Right cardiac atrium (tissue), 5 donors: ENCODE measurements around the gene AANAT. TPM values are rescaled to one million over a fixed set of nuclear protein-coding genes. Genes with fewer than 3 reads are reported as not detected.
"Not testable (repeated sequence)": the region's sequence is repeated elsewhere in the genome, so short reads cannot be mapped to it uniquely, and the experiment has no call there.

ENCODE experiments used
- ATAC-seq, 2 donors: fragments of 200-7000 bp; cut with Tn5 transposase; one replicate each; pipeline versions ENCODE4 v1.8.0 to v1.9.1; 2020; ENCODE audit warnings: moderate library complexity in 2 of 2, mild to moderate bottlenecking in 1 of 2
- DNase-seq, 3 donors: peaks; one replicate each; pipeline ENCODE4 v3.0.0-alpha.2; 2020
- H3K27ac ChIP-seq: one replicate; pipeline ENCODE4 v1.5.1; 2013; ENCODE audit warnings: mild to moderate bottlenecking, low read length, control low read depth, moderate library complexity
- H3K27me3 ChIP-seq: one replicate; pipeline ENCODE4 v1.6.1; 2013; ENCODE audit not compliant: control insufficient read depth, insufficient read depth
- H3K4me1 ChIP-seq: one replicate; pipeline ENCODE4 v1.6.1; 2013; ENCODE audit warnings: low read length; ENCODE audit not compliant: control insufficient read depth, insufficient read depth
- H3K4me3 ChIP-seq: one replicate; pipeline ENCODE4 v1.5.1; 2013; ENCODE audit warnings: low read length, control low read depth
- H3K9me3 ChIP-seq: one replicate; pipeline ENCODE4 v1.6.1; 2013; ENCODE audit warnings: low read length; ENCODE audit not compliant: control insufficient read depth
- WGBS: extraction: QIAGEN DNeasy Blood & Tissue Kit; methylation state at CpG from one replicate; pipeline ENCODE4 v1.1.7; 2013; 5-methylcytosine and 5-hydroxymethylcytosine counted together
- intact Hi-C, 4 donors: fragments of 100-400 bp; cut with DNase I; formaldehyde crosslinking; loops; one replicate each; pipeline versions ENCODE4 v1.11.0 to v1.14.0; 2022 to 2023
- polyA plus RNA-seq: library from polyadenylated mRNA; stranded (reverse); fragments of 200-250 nt; gene quantifications from one replicate; pipeline ENCODE4 v1.2.3, GENCODE V29; 2013
- total RNA-seq, 4 donors: library from RNA; stranded (reverse); fragmentation: NEBNext Ultra II Directional; extraction: Animal tissue kit (Norgen Biotek cat#: 25700); gene quantifications; one replicate each; pipeline ENCODE4 v1.2.1, GENCODE V29; 2021
- donor health status: healthy with polysubstance abuse.
- donor health status: DM: no; HTN: yes; CAD: no.
- donor health status: DM: no; HTN: no; CAD: no.
- donor health status: DM: no; HTN: yes; CAD: no; lungs with severe emphysema.
- donor health status: DM: yes; HTN: yes; CAD: no.

The AANAT gene
- total and polyA plus RNA-seq, 5 donors, result not detected

DNA sequence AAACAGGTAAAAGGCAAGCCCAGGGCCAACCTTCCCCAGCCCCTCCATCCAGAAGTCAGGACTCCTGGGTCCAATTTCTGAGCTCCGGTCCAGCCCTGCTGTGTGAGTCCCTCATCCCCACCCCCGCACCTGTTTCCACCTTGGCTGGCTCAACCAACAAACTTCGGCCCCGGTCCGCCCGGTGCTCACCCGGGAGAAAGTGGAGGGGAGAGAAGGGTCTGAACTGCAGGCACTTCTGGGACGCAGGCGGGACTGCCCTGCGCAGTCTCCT is 33.3 kb downstream of the AANAT start:
- intact Hi-C loops, result loop anchor here in 1 of 4 donors (10.0 kb wide), 1 partner anchor 196 kb away; the partner anchor contains the start of gene QRICH2
- H3K27ac ChIP-seq, result peak overlapping the region; percentile 74
- DNase-seq (no peak), ATAC-seq (no peak)
- 27% methylated on average over 10 of the region's 10 CpGs for WGBS
- H3K4me1 ChIP-seq, result peaks cover 23% of the 10 kb centered on the region
- H3K4me3 ChIP-seq, result peak overlapping the region; percentile 82
- no peaks in the 10 kb centered on the region for H3K27me3 ChIP-seq
- no peaks in the 10 kb centered on the region for H3K9me3 ChIP-seq

DNA sequence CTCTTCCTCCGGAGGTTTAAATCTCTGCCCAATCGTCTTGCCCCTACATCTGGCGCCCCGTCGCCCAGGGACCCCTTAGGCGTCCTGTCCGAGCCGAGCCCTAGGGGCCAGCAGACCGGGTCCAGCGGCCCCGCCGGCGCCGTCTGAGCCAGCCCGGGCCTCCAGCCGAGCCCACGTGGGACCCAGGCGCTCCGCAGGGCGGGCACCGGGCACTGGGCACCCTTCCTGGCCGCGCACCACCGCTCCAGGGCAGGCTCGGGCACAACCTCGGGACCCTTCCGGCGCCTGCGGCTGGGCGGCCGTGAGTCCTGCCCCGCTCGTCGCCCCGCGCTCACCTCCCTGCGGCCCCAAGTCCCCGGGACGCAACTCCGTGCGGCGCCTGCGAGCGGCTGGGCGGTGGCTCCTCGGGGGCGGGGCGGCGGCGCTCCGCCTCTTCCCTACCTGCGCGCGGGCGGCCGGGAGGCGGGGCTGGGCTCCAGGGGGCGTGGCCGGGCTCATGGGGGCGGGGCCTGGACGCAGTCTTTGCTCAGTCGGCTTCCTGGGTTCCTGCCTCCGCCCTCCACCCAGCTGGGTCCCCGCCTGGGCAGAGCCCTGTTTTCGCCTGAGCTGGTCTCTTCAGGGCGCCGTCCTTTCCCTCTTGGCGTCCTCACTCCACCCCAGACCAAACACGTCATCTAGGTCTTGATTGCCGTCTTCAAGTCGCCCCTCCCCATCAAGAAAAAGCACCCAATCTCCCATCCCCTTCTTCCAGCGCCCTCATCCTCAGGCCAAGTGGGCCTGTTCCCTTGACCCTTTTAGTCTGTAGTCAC is 33.8 kb downstream of the AANAT start, which contains the start of gene RHBDF2:
TSS of gene RHBDF2 (minus strand) at position 406 of the 809 bp plus-strand sequence. CDS start 19,899 bp downstream, outside the sequence.
- DNase-seq (peak; percentile 90 to 97 (median 96)), ATAC-seq (peak; percentile 88 to 90)
- no peaks in the 10 kb centered on the region for H3K27me3 ChIP-seq
- intact Hi-C loops, result loop anchor here in 1 of 4 donors (10.0 kb wide), 1 partner anchor 196 kb away; the partner anchor contains the start of gene QRICH2
- H3K9me3 ChIP-seq, result no peaks in the 10 kb centered on the region
- 2% methylated on average over 72 of the region's 72 CpGs for WGBS
- peak within 1 kb of the TSS; percentile 82 for H3K4me3 ChIP-seq
- peak within 1 kb of the TSS; percentile 80 for H3K27ac ChIP-seq
- H3K4me1 ChIP-seq, result peaks cover 18% of the 10 kb centered on the region

DNA sequence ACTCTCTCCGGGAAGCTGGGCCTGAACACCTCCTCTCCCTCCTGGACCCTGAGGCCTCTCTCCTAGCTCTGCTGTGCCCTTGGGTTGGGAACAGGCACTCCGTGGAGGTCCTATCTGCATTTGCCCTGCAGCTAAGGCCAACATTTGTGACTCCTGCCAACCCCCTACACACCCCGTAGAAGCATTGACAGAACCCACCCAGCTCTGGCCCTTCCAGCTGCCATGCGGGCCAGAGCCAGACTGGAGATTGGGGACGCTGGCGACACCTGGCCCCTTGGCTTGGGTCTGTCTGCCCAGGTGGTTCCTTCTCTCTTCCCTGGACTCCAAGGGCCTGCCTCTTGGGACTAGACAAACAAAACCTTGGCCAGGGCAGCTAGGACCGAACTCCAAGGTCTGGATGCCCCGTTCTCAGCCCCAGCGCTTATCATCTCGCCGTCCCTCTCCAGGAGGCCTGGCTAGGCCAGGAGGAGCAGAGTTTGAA is 34.5 kb downstream of the AANAT start:
- WGBS, result 70% methylated on average over 11 of the region's 11 CpGs
- no peaks in the 10 kb centered on the region for H3K27me3 ChIP-seq
- no peak for DNase-seq
- ATAC-seq, result no peak
- intact Hi-C loops, result loop anchor here in 1 of 4 donors (10.0 kb wide), 1 partner anchor 197 kb away; the partner anchor contains the start of gene QRICH2
- H3K4me1 ChIP-seq, result peaks cover 18% of the 10 kb centered on the region
- peak overlapping the region; percentile 82 for H3K4me3 ChIP-seq
- peak overlapping the region; percentile 80 for H3K27ac ChIP-seq
- no peaks in the 10 kb centered on the region for H3K9me3 ChIP-seq

DNA sequence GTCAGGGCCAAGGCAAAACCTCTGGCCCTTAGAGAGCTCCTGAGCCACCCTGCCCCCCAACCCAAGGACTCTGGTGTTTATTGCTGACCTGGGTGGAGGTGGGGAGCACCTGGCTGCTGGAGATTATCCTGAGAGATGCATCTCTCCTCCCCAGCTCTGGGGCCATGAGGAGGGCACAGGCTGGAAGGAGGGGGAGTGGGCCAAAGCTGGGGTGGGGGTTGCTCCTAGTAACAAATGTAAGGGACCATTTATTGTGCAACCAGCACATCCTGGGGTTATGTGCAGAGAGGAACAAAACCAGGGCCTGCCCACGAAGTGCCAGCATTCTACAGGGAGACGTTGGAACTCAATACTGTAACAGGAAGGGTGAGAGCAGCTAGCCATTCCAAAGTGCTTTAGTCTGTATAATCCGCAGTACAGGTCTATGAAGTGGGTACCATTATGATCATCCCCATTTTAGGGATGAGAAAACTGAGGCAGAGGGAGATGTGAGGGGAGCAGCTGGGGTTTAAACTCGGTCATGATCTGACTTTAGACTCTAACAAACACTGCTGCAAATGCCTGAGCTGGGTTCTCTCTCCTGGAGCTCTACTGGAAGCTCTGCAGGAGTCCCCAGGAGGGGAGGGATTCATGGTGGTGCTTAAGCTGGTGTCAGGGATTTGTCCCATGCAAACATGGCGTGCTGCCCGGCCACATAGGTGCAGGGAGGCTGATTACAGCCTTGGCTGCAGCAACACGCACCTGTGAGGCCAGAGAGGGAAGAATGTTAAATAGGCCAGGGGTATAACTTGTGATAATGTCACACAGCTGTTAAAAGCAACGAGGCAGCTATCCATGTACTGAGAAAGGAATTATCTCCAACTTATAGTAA is 35.2 kb downstream of the AANAT start:
- DNase-seq (no peak), ATAC-seq (no peak)
- no peaks in the 10 kb centered on the region for H3K9me3 ChIP-seq
- H3K27ac ChIP-seq, result no peak overlapping the region
- intact Hi-C loops, result loop anchor here in 1 of 4 donors (10.0 kb wide), 1 partner anchor 198 kb away; the partner anchor contains the start of gene QRICH2
- peaks cover 14% of the 10 kb centered on the region for H3K4me1 ChIP-seq
- no peaks in the 10 kb centered on the region for H3K27me3 ChIP-seq
- no peak overlapping the region for H3K4me3 ChIP-seq
- 82% methylated on average over 8 of the region's 8 CpGs for WGBS

DNA sequence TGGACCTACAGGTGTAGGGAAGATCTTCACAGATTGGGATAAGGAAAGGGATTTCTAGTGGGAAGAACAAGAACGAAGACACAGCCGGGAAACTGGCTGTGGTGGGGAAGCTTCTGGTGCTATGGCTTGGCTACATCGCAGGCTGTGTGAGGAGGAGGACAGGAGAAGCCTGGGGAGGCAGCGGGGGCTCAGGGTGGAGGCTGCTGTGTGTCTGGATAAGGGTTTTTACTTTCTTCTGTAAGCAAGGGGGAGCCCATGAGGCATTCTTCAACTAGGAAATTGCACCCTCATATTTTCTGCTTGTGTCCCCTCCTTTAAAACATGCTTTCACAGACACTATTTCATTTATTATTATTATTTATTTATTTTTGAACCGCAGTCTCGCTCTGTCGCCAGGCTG is 36.7 kb downstream of the AANAT start:
- H3K9me3 ChIP-seq, result no peaks in the 10 kb centered on the region

DNA sequence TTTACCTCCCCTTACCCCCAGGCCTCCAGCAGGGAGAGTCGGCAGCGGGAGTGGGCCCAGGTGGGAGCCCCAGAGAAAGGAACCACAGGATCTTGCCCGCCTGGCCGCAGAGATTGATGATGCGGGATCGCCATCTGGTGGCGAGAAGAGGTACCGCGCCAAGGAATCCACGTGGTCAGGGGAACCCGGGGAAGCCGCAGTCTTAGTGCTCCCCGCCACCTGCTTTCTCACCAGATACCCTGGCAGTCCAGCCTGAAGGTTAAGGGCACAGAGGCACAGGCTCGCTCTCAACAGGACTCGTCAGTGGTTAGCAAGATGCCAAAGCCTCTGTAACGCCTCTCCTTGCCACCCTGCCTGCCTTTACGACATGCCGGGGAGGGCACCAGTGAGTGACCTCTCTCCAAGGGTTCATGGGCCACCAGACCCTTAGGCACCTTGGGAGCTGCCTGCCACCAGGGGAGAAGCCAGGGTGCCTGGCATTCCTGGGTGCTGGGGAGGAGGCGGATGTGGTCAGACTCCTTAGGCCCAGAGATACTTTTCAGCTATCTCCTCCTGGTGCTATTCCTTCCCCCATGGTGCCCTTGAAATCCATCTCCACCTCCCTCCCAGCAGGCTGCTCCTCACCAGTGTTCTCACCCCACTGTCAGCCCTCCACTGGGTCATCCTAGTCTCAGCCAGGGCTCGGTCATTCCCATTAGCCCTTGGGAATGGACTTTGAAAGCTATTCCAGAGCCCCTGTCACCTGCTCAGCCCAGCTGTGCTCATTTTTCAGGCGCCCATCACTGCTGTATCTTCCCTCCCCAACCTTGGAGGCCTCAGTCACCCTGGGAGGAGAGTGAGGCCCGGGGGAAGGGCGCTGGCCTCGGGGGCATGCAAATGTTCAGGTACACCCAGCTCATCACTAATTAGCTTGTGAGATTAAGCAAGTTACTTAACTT is 39.3 kb downstream of the AANAT start:
- Histone ChIP-seq H3K9me3 (no peaks in the 10 kb centered on the region), H3K4me1 (peaks cover 6% of the 10 kb centered on the region)
- intact Hi-C loops, result loop anchor here (1.0 to 10.0 kb wide), 5 partner anchors 39 to 202 kb away; partner anchors contain the start of genes AANAT (in 1 of the 4) and QRICH2 (in 1 of the 4)

More for the DNA sequence above, 36.7 kb downstream of the AANAT start:
- Histone ChIP-seq H3K4me1 (peaks cover 11% of the 10 kb centered on the region), H3K27me3 (no peaks in the 10 kb centered on the region), H3K27ac (no peak overlapping the region), H3K4me3 (no peak overlapping the region)
- ATAC-seq, result no peak
- no peak for DNase-seq
- intact Hi-C loops, result loop anchor here in 1 of 4 donors (10.0 kb wide), 1 partner anchor 199 kb away; the partner anchor contains the start of gene QRICH2
- 78% methylated on average over 7 of the region's 7 CpGs for WGBS

DNA sequence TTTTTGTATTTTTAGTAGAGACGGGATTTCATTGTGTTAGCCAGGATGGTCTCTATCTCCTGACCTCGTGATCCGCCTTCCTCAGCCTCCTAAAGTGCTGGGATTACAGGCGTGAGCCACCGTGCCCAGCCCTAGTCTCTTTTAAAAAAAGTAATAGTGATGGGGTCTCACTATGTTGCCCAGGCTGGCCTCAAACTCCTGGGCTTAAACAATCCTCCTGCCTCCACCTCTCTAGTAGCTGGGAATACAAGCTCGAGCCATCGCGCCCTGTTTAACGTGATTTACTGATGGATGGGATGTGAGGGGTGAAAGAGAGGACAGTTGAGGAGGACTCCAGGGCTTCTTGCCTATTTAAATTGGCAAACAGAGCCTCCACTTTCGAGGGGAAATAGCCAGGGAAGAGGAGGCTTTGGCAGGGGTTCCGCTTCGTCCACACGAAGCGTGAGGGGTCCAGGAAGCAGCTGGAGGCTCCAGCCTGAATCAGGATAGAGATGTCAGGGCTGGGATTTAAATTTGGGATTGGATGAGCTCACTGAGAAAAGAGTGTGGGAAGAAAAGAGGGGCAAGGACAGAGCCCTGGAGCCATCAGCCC is 41.2 kb downstream of the AANAT start:
- not testable (repeated sequence) for H3K27me3 ChIP-seq, H3K27ac ChIP-seq, ATAC-seq, DNase-seq, H3K4me3 ChIP-seq, H3K9me3 ChIP-seq, H3K4me1 ChIP-seq
- intact Hi-C loops, result loop anchor here in 2 of 4 donors (5.0 to 10.0 kb wide), 3 partner anchors 41 to 204 kb away; partner anchors contain the start of genes AANAT (in 1 of the 2) and QRICH2 (in 1 of the 2)
- 56% methylated on average over 14 of the region's 14 CpGs for WGBS

More for the DNA sequence above, 39.3 kb downstream of the AANAT start:
- peak; percentile 64 to 77 for ATAC-seq
- no peak overlapping the region for H3K27ac ChIP-seq
- H3K27me3 ChIP-seq, result no peaks in the 10 kb centered on the region
- 28% methylated on average over 24 of the region's 24 CpGs for WGBS
- peak; percentile 76 to 93 (median 91) for DNase-seq
- H3K4me3 ChIP-seq, result no peak overlapping the region

DNA sequence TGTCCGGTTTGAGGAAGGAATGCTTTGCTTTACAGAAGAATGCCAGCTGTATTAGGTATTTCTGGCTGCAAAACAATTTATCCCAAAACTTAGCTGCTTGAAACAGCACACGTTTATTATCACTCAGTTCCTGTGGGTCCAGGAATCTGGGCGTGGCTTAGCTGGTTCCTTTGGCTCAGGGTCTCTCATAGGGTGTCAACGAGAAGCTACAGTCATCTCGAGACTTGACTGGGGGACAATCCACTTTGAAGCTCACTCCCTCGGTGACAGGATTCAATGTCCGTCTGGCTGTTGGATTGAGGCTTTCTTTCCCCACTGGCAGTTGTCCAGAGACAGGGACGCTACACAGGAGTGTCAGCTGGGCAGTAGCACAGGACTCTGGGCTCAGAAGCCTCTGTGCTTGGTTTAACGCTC is 43.4 kb downstream of the AANAT start:
- intact Hi-C loops, result no loop called here
- H3K4me1 ChIP-seq, result no peaks in the 10 kb centered on the region
- H3K4me3 ChIP-seq, result no peak overlapping the region
- DNase-seq (no peak), ATAC-seq (no peak)
- no peak overlapping the region for H3K27ac ChIP-seq
- H3K9me3 ChIP-seq, result no peaks in the 10 kb centered on the region
- 17% methylated on average over 9 of the region's 9 CpGs for WGBS
- H3K27me3 ChIP-seq, result no peaks in the 10 kb centered on the region

DNA sequence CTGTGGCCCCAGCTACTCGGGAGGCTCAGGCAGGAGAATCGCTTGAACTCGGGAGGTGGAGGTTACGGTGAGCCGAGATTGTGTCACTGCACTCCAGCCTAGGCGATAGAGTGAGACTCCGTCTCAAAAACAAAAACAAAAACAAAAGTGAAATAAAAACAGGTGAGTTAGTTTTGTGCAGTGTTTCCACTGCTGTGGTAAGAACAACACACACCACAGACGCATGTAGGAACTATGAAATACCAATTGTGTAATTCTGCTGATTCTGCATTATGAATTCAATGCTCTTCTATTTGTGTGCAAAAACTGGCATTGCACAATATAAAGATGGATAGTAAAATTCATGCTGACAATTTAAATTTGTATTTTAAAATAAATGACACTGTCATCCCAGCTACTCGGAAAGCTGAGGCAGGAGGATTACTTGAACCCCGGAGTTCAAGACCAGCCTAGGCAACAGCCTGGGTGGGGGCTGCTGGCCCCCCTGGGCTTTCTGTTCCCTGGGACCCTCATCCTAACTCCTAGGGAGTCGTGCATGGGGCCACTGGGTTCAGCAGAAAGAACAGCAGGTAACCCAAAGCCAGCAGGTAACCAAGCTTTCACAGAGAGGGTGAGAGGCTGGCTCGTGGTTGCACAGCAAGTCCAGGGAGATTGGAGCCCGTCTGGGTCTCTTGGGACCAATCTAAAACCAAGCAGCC is 44.4 kb downstream of the AANAT start:
- ATAC-seq, result no peak
- 86% methylated on average over 13 of the region's 13 CpGs for WGBS
- intact Hi-C loops, result no loop called here
- H3K9me3 ChIP-seq, result no peaks in the 10 kb centered on the region
- no peak overlapping the region for H3K27ac ChIP-seq
- H3K27me3 ChIP-seq, result no peaks in the 10 kb centered on the region
- no peak overlapping the region for H3K4me3 ChIP-seq
- DNase-seq, result no peak
- no peaks in the 10 kb centered on the region for H3K4me1 ChIP-seq
